Epidermal melanocyte (primary cell): ENCODE results near the gene VASN.

Source experiments
- DNase-seq: peaks from one replicate; pipeline ENCODE4 v3.0.0; 2011; ENCODE audit warnings: low spot score; ENCODE audit not compliant: insufficient read length

Gene VASN

DNA sequence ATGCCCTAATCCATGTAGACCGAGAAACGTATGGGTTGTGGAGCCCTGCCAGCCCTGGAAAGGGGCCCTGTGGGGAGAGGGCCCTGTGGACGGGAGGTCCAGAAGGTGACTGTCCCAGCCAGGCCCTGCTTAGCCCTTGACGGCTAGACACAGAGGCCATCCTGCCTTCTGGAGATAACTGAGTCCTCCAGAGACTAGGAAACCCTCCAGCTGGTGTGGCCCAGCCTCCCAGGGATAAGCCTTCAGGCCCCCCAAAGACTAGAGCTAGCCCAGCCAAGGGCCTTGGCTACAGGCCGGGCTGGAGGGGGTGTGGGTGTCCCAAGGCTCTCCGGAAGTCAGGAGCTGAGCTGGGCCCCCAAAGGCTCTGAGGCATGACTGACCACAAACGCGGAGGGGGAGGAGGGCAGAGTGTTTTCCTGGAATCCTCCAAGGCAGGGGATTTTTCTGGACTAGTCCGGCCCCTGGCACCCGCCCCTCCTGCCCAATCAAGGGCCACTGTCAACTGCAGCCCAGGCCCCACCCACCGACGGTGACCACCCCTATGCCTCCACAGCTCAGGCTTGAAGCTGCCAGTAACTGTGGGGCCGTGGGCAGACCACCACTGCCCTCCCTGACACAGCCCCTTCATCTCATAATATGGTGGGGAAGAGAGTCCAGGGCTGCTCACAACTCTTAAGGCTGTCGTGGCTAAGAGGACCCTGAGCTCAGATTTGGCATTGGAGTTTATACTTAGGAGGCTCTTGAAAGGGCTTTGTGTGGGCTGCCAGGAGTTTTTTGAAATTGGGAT, 885 bp upstream of the VASN start:
- no peak for DNase-seq

- DNase-seq = no peak
These were observed 441 bp downstream of the VASN start for GRCh38 chr16:4372001-4372577.

DNA sequence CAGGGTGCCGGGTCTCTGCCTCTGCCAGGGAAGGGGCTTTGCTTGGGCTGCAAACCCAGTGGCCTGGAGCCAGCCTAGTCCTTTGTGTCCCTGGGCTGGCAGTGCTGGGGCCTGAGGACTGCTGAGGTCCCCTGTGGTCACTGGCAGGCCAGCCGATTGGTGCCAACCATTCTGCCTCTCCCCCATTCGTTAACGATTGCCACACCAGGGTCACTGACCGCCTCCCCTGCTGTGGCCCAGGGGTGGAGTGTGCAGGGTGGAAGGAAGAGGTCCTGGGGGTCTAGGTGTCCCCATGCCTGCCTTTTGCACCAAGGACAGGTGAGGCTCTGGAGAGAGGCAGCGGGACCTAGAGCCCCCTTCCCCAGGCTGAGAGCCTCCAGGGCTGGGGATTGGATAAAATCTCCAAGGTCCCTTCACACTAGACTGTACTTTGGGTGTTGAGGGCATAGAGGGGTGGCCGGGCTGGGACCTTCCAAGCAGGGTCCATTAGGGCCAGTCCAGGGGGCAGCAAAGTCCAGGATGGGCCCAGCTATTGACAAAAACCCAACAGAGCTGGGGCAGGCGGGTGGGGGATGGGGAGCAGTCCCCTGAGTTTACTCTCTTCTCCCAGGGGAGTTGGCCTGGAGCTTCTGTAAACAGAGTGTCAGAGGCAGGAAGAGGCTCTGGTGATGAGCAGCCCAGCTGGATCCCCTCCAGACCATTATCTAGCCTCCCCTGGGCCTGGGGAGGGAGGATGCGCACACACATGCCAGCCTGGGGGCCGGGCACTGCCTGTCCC, 1.1 kb downstream of the VASN start:
- no peak for DNase-seq

DNA sequence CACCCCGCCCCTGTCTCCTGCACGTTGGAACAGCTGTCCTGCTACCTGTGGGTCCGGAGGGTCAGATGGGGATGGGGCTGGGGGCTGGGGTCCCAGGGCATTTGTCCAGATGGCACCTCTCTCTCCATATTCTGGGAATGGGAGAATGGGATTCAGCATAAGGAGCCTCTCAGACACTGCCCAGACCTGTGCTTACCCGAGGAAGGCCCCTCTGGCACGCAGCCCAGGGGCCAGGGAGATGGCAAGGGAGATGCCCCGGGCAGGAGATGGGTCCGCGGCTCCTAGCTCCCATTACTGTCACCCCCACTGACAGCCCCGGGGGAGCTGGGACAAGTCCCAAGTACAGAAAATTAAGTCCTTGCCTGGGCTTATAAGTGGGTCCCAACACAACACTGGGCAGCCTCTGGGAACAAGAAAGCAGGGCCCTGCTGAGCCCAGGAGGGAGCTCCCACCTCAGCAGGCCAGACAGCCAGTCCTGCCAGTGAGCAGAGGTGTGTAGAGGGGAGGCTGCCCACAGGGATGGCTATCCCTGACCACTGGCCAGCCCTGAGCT, 1.8 kb downstream of the VASN start:
- DNase-seq = no peak

- peak; percentile 76 for DNase-seq
These were observed 2.5 kb downstream of the VASN start for GRCh38 chr16:4373909-4374742.

DNA sequence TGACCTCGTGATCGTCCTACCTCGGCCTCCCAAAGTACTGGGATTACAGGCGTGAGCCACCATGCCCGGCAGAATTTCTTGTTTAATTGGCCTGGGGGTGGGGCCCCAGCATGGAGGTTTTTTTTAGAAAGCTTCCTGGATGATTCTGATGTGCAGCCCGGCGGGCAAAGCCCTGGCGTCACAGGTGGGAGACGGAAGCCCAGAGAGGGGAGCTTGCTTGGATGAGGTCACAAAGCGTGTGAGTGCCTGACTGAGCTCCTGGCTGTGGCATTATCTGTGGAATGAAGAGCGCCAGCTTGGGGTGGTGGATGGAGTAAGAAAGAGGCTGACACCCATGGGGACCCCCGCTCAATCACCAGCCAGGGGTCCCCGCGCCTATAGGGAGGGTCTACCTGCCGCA, 4.1 kb downstream of the VASN start:
- no peak for DNase-seq

GRCh38 chr16:4376126-4376892, 4.7 kb downstream of the VASN start:
- peak; percentile 22 for DNase-seq

DNA sequence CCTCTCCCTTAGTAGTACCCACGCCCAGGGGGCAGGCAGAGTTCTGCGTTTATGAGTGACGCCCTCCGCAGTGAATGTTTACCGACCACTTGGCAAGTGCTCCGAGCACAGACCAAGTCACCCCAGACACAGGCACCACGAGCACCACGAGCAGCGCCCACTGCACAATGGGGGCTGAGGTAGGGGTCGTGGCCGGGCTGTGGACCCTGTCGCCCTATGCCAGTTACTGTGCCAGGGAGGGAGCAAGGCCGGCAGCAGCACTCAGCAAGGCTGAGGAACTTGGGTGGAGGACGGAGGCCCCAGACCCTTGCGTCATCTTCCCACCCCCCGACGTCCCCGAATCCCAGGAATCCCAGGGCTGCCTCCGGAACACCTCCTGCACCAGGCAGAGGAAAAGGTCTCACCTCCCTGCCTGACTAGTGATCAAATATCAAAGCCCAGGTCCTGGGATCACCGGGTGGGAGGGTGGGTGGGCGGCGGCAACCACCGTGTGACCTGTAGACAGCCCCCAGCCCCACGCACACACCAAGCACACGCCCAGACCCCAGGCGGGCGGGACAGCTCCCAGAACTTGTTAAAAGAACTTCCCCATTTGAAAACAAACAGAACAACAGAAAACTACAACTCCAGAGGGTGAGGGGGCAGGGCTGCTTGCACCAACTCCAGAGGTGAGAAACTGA, 5.4 kb downstream of the VASN start:
- peak; percentile 9 for DNase-seq

- DNase-seq = peak; percentile 11
These were observed 6.0 kb downstream of the VASN start for GRCh38 chr16:4377573-4378154.

DNA sequence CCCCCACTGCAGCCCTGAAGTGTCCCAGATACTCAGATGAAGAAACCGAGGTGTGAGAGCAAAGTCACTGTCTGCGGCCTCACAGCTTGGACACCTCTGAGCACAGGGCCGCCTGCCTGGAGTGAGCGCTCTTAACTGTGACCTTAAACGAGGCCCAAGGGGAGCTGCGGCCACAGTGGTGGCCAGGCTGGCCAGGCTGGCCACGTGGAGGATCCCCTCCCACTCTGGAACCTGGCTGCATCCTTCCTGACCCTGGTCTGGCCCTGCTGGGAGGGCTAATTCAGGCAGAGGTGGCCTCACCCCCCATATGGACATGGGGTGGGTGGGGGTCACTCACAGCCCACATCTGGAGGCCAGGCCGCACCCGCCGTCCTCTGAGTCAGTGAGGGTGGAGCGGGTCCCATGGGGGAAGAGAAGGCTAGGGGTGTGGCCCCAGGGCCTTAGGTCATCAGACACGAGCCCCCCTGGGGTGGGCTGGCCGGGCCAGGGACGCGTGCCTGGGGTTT, 6.6 kb downstream of the VASN start:
- DNase-seq = no peak

GRCh38 chr16:4378999-4379690, 7.5 kb downstream of the VASN start:
- no peak for DNase-seq

GRCh38 chr16:4380119-4381063, 8.7 kb downstream of the VASN start:
- DNase-seq = no peak

DNA sequence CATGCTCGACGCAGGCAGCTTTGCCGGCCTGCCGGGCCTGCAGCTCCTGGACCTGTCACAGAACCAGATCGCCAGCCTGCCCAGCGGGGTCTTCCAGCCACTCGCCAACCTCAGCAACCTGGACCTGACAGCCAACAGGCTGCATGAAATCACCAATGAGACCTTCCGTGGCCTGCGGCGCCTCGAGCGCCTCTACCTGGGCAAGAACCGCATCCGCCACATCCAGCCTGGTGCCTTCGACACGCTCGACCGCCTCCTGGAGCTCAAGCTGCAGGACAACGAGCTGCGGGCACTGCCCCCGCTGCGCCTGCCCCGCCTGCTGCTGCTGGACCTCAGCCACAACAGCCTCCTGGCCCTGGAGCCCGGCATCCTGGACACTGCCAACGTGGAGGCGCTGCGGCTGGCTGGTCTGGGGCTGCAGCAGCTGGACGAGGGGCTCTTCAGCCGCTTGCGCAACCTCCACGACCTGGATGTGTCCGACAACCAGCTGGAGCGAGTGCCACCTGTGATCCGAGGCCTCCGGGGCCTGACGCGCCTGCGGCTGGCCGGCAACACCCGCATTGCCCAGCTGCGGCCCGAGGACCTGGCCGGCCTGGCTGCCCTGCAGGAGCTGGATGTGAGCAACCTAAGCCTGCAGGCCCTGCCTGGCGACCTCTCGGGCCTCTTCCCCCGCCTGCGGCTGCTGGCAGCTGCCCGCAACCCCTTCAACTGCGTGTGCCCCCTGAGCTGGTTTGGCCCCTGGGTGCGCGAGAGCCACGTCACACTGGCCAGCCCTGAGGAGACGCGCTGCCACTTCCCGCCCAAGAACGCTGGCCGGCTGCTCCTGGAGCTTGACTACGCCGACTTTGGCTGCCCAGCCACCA, 9.7 kb downstream of the VASN start:
- DNase-seq = no peak

DNA sequence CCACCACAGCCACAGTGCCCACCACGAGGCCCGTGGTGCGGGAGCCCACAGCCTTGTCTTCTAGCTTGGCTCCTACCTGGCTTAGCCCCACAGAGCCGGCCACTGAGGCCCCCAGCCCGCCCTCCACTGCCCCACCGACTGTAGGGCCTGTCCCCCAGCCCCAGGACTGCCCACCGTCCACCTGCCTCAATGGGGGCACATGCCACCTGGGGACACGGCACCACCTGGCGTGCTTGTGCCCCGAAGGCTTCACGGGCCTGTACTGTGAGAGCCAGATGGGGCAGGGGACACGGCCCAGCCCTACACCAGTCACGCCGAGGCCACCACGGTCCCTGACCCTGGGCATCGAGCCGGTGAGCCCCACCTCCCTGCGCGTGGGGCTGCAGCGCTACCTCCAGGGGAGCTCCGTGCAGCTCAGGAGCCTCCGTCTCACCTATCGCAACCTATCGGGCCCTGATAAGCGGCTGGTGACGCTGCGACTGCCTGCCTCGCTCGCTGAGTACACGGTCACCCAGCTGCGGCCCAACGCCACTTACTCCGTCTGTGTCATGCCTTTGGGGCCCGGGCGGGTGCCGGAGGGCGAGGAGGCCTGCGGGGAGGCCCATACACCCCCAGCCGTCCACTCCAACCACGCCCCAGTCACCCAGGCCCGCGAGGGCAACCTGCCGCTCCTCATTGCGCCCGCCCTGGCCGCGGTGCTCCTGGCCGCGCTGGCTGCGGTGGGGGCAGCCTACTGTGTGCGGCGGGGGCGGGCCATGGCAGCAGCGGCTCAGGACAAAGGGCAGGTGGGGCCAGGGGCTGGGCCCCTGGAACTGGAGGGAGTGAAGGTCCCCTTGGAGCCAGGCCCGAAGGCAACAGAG, 10.5 kb downstream of the VASN start:
- no peak for DNase-seq

DNA sequence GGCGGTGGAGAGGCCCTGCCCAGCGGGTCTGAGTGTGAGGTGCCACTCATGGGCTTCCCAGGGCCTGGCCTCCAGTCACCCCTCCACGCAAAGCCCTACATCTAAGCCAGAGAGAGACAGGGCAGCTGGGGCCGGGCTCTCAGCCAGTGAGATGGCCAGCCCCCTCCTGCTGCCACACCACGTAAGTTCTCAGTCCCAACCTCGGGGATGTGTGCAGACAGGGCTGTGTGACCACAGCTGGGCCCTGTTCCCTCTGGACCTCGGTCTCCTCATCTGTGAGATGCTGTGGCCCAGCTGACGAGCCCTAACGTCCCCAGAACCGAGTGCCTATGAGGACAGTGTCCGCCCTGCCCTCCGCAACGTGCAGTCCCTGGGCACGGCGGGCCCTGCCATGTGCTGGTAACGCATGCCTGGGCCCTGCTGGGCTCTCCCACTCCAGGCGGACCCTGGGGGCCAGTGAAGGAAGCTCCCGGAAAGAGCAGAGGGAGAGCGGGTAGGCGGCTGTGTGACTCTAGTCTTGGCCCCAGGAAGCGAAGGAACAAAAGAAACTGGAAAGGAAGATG, 11.2 kb downstream of the VASN start:
- DNase-seq = no peak
